Measurements from ENCODE around the gene ISLR. TPM values are rescaled to one million over a fixed set of nuclear protein-coding genes. Genes with fewer than 3 reads are reported as not detected.
"Not testable (repeated sequence)": the region's sequence is repeated elsewhere in the genome, so short reads cannot be mapped to it uniquely, and the experiment has no call there.

Gene ISLR
- polyA plus RNA-seq, 1 donor: 24.8 TPM

DNA sequence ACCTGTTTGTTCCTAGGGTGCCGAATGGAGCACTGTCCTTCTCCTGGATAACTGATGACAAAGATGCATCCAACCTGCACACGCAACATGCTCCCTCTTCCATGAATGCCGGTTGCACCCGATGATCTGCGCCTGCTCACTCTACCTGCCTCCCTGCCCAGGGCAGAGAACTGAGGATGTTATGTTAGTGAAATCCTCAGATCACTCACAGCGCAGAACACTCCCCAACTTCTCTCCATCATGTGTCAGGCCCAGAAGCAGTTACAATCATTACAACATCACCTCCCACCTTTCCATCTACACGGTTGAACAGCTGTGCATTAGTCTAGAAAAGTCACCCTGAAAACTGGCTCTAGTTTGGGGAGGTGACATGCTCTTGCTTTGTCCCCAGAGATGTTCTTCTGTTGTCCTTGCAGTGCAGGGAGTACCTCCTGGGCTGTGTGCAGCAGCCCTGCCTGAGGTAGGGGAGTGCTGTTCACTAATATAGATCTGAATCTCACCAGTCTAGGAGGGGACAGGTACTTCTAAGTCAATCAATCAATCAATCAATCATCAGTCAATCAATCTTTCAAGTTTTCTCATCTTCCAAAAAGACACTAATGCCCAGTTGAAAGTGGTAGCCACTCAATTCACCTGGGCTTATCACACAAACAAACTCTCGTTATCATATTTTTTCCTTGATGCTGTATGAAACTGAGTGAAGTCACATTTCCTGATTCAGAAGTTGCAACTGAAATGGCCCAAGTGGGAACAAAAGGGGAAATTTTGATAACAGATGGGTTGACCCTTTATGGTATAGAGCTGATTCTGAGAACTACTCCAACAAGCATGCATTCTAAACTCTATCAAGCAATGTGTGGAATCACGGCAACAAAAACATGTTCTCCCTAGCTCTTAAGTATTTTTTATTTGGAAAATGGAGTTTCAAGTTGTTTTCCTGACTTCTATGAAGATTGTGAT, 15.4 kb upstream of the ISLR start:
- Histone ChIP-seq H3K27ac (ENCODE audit: low read length) (no peak overlapping the region), H3K9me3 (ENCODE audit: control insufficient read depth, low read depth, low read length) (no peaks in the 10 kb centered on the region), H3K27me3 (ENCODE audit: control insufficient read depth, insufficient read depth, low read length) (peaks cover 18% of the 10 kb centered on the region), H3K4me1 (ENCODE audit: control insufficient read depth, insufficient read depth, low read length) (no peaks in the 10 kb centered on the region), H3K36me3 (ENCODE audit: control insufficient read depth, insufficient read depth, low read length) (no peaks in the 10 kb centered on the region), H3K4me3 (ENCODE audit: low read length) (no peak overlapping the region)
- DNase-seq: no peak
- WGBS (ENCODE audit: insufficient coverage, low lambda C conversion rate): 61% methylated on average over 2 of the region's 9 CpGs

DNA sequence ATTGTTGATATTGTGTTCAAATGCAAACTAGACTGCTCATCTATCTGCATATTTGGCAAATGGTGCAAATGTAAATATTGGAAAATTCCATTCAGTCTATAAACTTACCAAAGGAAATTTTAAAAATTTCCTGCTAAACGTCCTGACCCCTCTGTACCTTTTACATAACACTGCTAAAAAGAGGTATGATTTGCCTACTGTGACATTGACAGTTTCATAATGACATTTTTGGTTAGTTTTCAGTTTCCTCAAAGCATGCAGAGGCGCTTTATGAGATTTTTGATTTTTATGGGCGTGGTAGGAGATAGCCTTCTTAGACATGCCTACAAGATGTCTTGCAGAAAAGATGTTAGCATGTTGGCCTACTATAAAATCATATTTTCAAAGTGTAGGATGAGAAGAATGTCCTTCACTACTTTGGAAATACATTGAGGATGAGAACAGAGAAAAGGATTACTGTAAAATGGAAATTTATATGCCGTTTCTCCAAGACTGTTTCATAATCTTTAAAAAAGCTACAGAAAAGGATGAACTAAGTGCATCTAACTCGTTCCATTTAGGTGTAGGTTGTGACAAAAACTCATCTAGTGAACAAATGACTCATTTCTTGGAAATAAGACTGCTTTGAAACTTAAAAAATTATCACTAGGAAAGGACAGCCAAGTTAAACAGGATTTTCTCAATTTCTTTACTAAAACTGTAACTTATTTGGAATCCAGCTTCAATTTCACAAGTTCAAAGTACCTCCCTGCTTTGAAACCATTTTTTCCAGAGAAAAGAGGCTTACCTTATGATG, 14.5 kb upstream of the ISLR start:
- H3K9me3 ChIP-seq (ENCODE audit: control insufficient read depth, low read depth, low read length): no peaks in the 10 kb centered on the region
- H3K36me3 ChIP-seq (ENCODE audit: control insufficient read depth, insufficient read depth, low read length): no peaks in the 10 kb centered on the region
- WGBS (ENCODE audit: insufficient coverage, low lambda C conversion rate): 40% methylated on average over 2 of the region's 5 CpGs
- H3K4me3 ChIP-seq (ENCODE audit: low read length): no peak overlapping the region
- peaks cover 15% of the 10 kb centered on the region for H3K27me3 ChIP-seq (ENCODE audit: control insufficient read depth, insufficient read depth, low read length)
- DNase-seq: no peak
- H3K27ac ChIP-seq (ENCODE audit: low read length): no peak overlapping the region
- H3K4me1 ChIP-seq (ENCODE audit: control insufficient read depth, insufficient read depth, low read length): no peaks in the 10 kb centered on the region

- Histone ChIP-seq H3K27ac (ENCODE audit: low read length) (no peak overlapping the region), H3K4me1 (ENCODE audit: control insufficient read depth, insufficient read depth, low read length) (no peaks in the 10 kb centered on the region), H3K4me3 (ENCODE audit: low read length) (no peak overlapping the region), H3K36me3 (ENCODE audit: control insufficient read depth, insufficient read depth, low read length) (no peaks in the 10 kb centered on the region), H3K27me3 (ENCODE audit: control insufficient read depth, insufficient read depth, low read length) (peaks cover 13% of the 10 kb centered on the region), H3K9me3 (ENCODE audit: control insufficient read depth, low read depth, low read length) (no peaks in the 10 kb centered on the region)
- DNase-seq: no peak
- WGBS (ENCODE audit: insufficient coverage, low lambda C conversion rate): no CpG with 5 or more reads among the region's 1 CpG
These were observed 13.7 kb upstream of the ISLR start for GRCh38 chr15:74159773-74160172.

GRCh38 chr15:74160390-74160789, 13.1 kb upstream of the ISLR start:
- not testable (repeated sequence) for H3K4me3 ChIP-seq (ENCODE audit: low read length); H3K27ac ChIP-seq (ENCODE audit: low read length); H3K36me3 ChIP-seq (ENCODE audit: control insufficient read depth, insufficient read depth, low read length); H3K4me1 ChIP-seq (ENCODE audit: control insufficient read depth, insufficient read depth, low read length); H3K27me3 ChIP-seq (ENCODE audit: control insufficient read depth, insufficient read depth, low read length); H3K9me3 ChIP-seq (ENCODE audit: control insufficient read depth, low read depth, low read length); DNase-seq
- 100% methylated on average over 1 of the region's 3 CpGs for WGBS (ENCODE audit: insufficient coverage, low lambda C conversion rate)

DNA sequence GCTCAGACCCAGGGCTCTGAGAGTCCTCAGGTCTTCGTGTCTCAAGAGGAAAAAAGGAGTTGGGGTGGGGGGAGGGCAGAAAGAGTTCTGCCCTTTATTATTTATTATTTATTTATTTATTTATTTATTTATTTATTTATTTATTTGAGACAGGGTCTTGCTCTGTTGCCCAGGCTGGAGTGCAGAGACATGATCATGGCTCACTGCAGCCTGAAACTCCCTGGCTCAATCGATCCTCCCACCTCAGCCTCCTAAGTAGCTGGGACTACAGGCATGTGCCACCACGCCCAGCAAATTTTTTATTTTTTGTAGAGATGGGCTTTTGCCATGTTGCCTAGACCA, 11.3 kb upstream of the ISLR start:
- not testable (repeated sequence) for H3K27ac ChIP-seq (ENCODE audit: low read length); H3K9me3 ChIP-seq (ENCODE audit: control insufficient read depth, low read depth, low read length); H3K27me3 ChIP-seq (ENCODE audit: control insufficient read depth, insufficient read depth, low read length); H3K4me3 ChIP-seq (ENCODE audit: low read length); DNase-seq; H3K4me1 ChIP-seq (ENCODE audit: control insufficient read depth, insufficient read depth, low read length); H3K36me3 ChIP-seq (ENCODE audit: control insufficient read depth, insufficient read depth, low read length)
- no CpG with 5 or more reads among the region's 3 CpGs for WGBS (ENCODE audit: insufficient coverage, low lambda C conversion rate)

- Histone ChIP-seq H3K4me1 (ENCODE audit: control insufficient read depth, insufficient read depth, low read length) (peaks cover 6% of the 10 kb centered on the region), H3K27ac (ENCODE audit: low read length) (no peak overlapping the region), H3K9me3 (ENCODE audit: control insufficient read depth, low read depth, low read length) (no peaks in the 10 kb centered on the region), H3K36me3 (ENCODE audit: control insufficient read depth, insufficient read depth, low read length) (no peaks in the 10 kb centered on the region), H3K27me3 (ENCODE audit: control insufficient read depth, insufficient read depth, low read length) (no peaks in the 10 kb centered on the region), H3K4me3 (ENCODE audit: low read length) (no peak overlapping the region)
- no peak for DNase-seq
- 100% methylated on average over 1 of the region's 1 CpG for WGBS (ENCODE audit: insufficient coverage, low lambda C conversion rate)
These were observed 8.0 kb upstream of the ISLR start for GRCh38 chr15:74165461-74165860.

- WGBS (ENCODE audit: insufficient coverage, low lambda C conversion rate): no CpG with 5 or more reads among the region's 4 CpGs
These were observed 5.6 kb upstream of the ISLR start for GRCh38 chr15:74167891-74168331.

DNA sequence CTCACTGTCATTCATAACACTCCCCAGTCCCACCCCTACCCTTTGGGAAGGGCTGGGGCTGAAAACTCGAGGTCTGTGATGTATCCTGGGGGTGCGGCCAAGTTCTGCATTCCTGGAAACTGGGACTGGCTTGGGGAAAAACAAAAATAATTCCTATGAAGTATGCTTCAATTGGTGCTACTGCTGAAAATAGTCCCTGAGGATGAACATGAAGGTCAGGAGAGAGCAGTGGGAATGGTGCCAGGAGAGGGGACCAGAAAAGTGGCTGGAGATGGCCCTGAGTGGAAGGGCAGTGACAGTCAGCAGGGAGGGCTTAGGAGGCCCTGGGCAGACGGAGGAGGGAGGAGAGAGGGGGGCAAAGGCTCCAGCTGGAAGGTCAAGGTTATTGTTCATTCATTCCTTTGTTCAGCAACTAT, 4.8 kb upstream of the ISLR start:
- no CpG with 5 or more reads among the region's 3 CpGs for WGBS (ENCODE audit: insufficient coverage, low lambda C conversion rate)
- no peak for DNase-seq
- H3K27me3 ChIP-seq (ENCODE audit: control insufficient read depth, insufficient read depth, low read length): peaks cover 2% of the 10 kb centered on the region
- no peaks in the 10 kb centered on the region for H3K36me3 ChIP-seq (ENCODE audit: control insufficient read depth, insufficient read depth, low read length)
- H3K4me1 ChIP-seq (ENCODE audit: control insufficient read depth, insufficient read depth, low read length): peaks cover 14% of the 10 kb centered on the region
- H3K27ac ChIP-seq (ENCODE audit: low read length): no peak overlapping the region
- H3K4me3 ChIP-seq (ENCODE audit: low read length): no peak overlapping the region
- no peaks in the 10 kb centered on the region for H3K9me3 ChIP-seq (ENCODE audit: control insufficient read depth, low read depth, low read length)

More at GRCh38 chr15:74167891-74168331, 5.6 kb upstream of the ISLR start:
- Histone ChIP-seq H3K4me3 (ENCODE audit: low read length) (no peak overlapping the region), H3K27me3 (ENCODE audit: control insufficient read depth, insufficient read depth, low read length) (peaks cover 2% of the 10 kb centered on the region), H3K36me3 (ENCODE audit: control insufficient read depth, insufficient read depth, low read length) (no peaks in the 10 kb centered on the region), H3K4me1 (ENCODE audit: control insufficient read depth, insufficient read depth, low read length) (peaks cover 10% of the 10 kb centered on the region), H3K27ac (ENCODE audit: low read length) (no peak overlapping the region), H3K9me3 (ENCODE audit: control insufficient read depth, low read depth, low read length) (no peaks in the 10 kb centered on the region)
- no peak for DNase-seq

GRCh38 chr15:74170071-74170844, 3.3 kb upstream of the ISLR start:
- Histone ChIP-seq H3K27ac (ENCODE audit: low read length) (peak overlapping the region; percentile 38), H3K4me1 (ENCODE audit: control insufficient read depth, insufficient read depth, low read length) (peaks cover 14% of the 10 kb centered on the region), H3K36me3 (ENCODE audit: control insufficient read depth, insufficient read depth, low read length) (no peaks in the 10 kb centered on the region), H3K27me3 (ENCODE audit: control insufficient read depth, insufficient read depth, low read length) (peaks cover 2% of the 10 kb centered on the region), H3K4me3 (ENCODE audit: low read length) (no peak overlapping the region), H3K9me3 (ENCODE audit: control insufficient read depth, low read depth, low read length) (no peaks in the 10 kb centered on the region)
- WGBS (ENCODE audit: insufficient coverage, low lambda C conversion rate): 100% methylated on average over 1 of the region's 15 CpGs
- DNase-seq: no peak

All from large intestine (tissue), 3 donors.